Ishikawa (cell line): ENCODE results near the gene MED12L.

Experiments
- CEBPB ChIP-seq: IDR thresholded peaks from 2 replicates; pipeline ENCODE4 v1.6.1; 2012
- EGR1 ChIP-seq: IDR thresholded peaks from 2 replicates; pipeline ENCODE4 v1.6.1; 2012
- EP300 ChIP-seq: IDR thresholded peaks from 2 replicates; pipeline ENCODE4 v1.6.1; 2012; ENCODE audit warnings: borderline replicate concordance
- FOXM1 ChIP-seq: IDR thresholded peaks from 2 replicates; pipeline ENCODE4 v1.6.1; 2012; ENCODE audit warnings: low read depth, borderline replicate concordance
- YY1 ChIP-seq: IDR thresholded peaks from 2 replicates; pipeline ENCODE4 v1.6.1; 2012; ENCODE audit warnings: low read depth
- TF ChIP-seq, protein P1 (sequence below): IDR thresholded peaks from 2 replicates; pipeline ENCODE4 v1.6.1; 2012
- TF ChIP-seq, protein P2 (sequence below): IDR thresholded peaks from 2 replicates; pipeline ENCODE4 v1.6.1; 2012

DNA sequence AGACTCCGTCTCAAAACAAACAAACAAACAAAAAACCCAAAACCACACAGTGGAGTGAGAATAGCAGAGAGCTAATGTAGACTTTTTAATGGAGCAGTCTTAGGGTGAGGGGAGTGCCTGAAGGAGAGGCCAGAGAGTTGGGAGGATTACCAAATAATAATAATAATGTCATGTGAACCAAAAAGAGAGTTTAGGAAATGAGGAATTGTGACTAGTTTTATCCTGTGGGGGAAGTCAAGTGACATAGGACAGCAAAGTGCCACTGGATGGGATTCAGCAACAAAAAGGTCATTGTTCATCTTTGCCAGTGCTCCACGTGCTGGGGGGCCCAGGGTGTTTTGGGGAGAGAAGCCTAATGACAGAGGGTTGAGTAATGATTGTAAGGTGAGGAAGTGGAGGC, 218.3 kb downstream of the MED12L start:
- TF ChIP-seq FOXM1 (no peak), YY1 (no peak), EP300 (no peak), CEBPB (no peak), EGR1 (no peak)
- TF ChIP-seq, protein P1, sequence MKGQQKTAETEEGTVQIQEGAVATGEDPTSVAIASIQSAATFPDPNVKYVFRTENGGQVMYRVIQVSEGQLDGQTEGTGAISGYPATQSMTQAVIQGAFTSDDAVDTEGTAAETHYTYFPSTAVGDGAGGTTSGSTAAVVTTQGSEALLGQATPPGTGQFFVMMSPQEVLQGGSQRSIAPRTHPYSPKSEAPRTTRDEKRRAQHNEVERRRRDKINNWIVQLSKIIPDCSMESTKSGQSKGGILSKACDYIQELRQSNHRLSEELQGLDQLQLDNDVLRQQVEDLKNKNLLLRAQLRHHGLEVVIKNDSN = no peak
- TF ChIP-seq, protein P2, sequence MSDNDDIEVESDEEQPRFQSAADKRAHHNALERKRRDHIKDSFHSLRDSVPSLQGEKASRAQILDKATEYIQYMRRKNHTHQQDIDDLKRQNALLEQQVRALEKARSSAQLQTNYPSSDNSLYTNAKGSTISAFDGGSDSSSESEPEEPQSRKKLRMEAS = no peak
